A549 (cell line): ENCODE results near the gene KIAA0232.
A peak's percentile ranks its signal among the peaks of the same experiment; 100 is the strongest.

Experiments used
- EP300 ChIP-seq, 2 experiments: fragments of >200 bp; sonication (Bioruptor Twin); formaldehyde crosslinking; IDR thresholded peaks; 2 replicates in 1 of 2; 3 replicates in 1 of 2; pipeline ENCODE4 v1.6.1; 2016 to 2017
- GATA3 ChIP-seq: IDR thresholded peaks from 2 replicates; pipeline ENCODE4 v1.6.1; 2012; ENCODE audit warnings: borderline replicate concordance
- HDAC2 ChIP-seq: fragments of 200-600 bp; sonication (generic); IDR thresholded peaks from 2 replicates; pipeline ENCODE4 v1.6.1; 2016
- HEYL ChIP-seq: fragments of 250-450 bp; sonication (Bioruptor Pico); IDR thresholded peaks from 2 replicates; pipeline ENCODE4 v1.8.0; 2021; ENCODE audit warnings: mild to moderate bottlenecking, moderate library complexity
- JUNB ChIP-seq: fragments of >200 bp; sonication (Bioruptor Twin); formaldehyde crosslinking; IDR thresholded peaks from 2 replicates; pipeline ENCODE4 v1.6.1; 2016
- KDM1A ChIP-seq: fragments of 200-600 bp; sonication (generic); IDR thresholded peaks from 2 replicates; pipeline ENCODE4 v1.6.1; 2016; ENCODE audit warnings: low read depth, mild to moderate bottlenecking
- MAFK ChIP-seq: fragments of 450-650 bp; IDR thresholded peaks from 2 replicates; pipeline ENCODE4 v1.6.1; 2014; ENCODE audit not compliant: partially characterized antibody
- MAX ChIP-seq: IDR thresholded peaks from 2 replicates; pipeline ENCODE4 v1.6.1; 2012
- POLR2A ChIP-seq: IDR thresholded peaks from 2 replicates; pipeline ENCODE4 v1.6.1; 2012; ENCODE audit warnings: mild to moderate bottlenecking, low read length
- RCOR1 ChIP-seq: fragments of 150-350 bp; IDR thresholded peaks from 2 replicates; pipeline ENCODE4 v1.6.1; 2014; ENCODE audit warnings: antibody characterized with exemption, low read length, low read depth
- ZFP36 ChIP-seq: fragments of 450-650 bp; IDR thresholded peaks from 2 replicates; pipeline ENCODE4 v1.6.1; 2014; ENCODE audit warnings: borderline replicate concordance; ENCODE audit not compliant: partially characterized antibody
- TF ChIP-seq, protein P1 (sequence below): fragments of >200 bp; sonication (Bioruptor Twin); formaldehyde crosslinking; IDR thresholded peaks from 3 replicates; pipeline ENCODE4 v1.5.1; 2016
- TF ChIP-seq, protein P2 (sequence below): IDR thresholded peaks from 2 replicates; pipeline ENCODE4 v1.6.1; 2012; ENCODE audit warnings: low read depth, borderline replicate concordance

GRCh38 chr4:6909113-6909969 lies 126.8 kb downstream of the KIAA0232 start, which contains the start of gene TBC1D14:
- TF ChIP-seq, protein P1, sequence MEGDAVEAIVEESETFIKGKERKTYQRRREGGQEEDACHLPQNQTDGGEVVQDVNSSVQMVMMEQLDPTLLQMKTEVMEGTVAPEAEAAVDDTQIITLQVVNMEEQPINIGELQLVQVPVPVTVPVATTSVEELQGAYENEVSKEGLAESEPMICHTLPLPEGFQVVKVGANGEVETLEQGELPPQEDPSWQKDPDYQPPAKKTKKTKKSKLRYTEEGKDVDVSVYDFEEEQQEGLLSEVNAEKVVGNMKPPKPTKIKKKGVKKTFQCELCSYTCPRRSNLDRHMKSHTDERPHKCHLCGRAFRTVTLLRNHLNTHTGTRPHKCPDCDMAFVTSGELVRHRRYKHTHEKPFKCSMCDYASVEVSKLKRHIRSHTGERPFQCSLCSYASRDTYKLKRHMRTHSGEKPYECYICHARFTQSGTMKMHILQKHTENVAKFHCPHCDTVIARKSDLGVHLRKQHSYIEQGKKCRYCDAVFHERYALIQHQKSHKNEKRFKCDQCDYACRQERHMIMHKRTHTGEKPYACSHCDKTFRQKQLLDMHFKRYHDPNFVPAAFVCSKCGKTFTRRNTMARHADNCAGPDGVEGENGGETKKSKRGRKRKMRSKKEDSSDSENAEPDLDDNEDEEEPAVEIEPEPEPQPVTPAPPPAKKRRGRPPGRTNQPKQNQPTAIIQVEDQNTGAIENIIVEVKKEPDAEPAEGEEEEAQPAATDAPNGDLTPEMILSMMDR = no peak; the same call in 2 of the 3 replicates
- no peak for TF ChIP-seq KDM1A
- no peak for TF ChIP-seq MAFK
- TF ChIP-seq GATA3 = no peak
- no peak for TF ChIP-seq JUNB
- TF ChIP-seq ZFP36 = no peak
- TF ChIP-seq EP300 (IDR thresholded peaks at IDR 0.05) = no peak
- TF ChIP-seq HDAC2 = no peak
- TF ChIP-seq HEYL (CRISPR knock-in tag) = no peak
- TF ChIP-seq MAX = no peak
- no peak for TF ChIP-seq RCOR1
- TF ChIP-seq POLR2A = peak; percentile 73
- TF ChIP-seq, protein P2, sequence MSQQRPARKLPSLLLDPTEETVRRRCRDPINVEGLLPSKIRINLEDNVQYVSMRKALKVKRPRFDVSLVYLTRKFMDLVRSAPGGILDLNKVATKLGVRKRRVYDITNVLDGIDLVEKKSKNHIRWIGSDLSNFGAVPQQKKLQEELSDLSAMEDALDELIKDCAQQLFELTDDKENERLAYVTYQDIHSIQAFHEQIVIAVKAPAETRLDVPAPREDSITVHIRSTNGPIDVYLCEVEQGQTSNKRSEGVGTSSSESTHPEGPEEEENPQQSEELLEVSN = no peak
